Stimulated activated CD4-positive, alpha-beta T cell treated with anti-CD3 and anti-CD28 coated beads, Interleukin-1b, Interleukin-23, amount 100 ng/mL, for 4 hours (primary cell): Measurements from ENCODE around the gene ST3GAL3.

Experiments used
- DNase-seq, 2 donors: peaks; one replicate each; pipeline ENCODE4 v3.0.0-alpha.2; 2020; ENCODE audit warnings: low read depth in 2 of 2

Gene ST3GAL3

GRCh38 chr1:43707190-43708001 is at the start of gene ST3GAL3:
Gene ST3GAL3, plus strand, starts transcription at chr1:43707536. Its CDS starts 28,727 bp downstream, at chr1:43736263.
- peak; percentile 89 to 91 for DNase-seq

- no peak for DNase-seq
Measured at GRCh38 chr1:43659212-43660166, 47.8 kb upstream of the ST3GAL3 start.

- DNase-seq, result no peak
Measured at GRCh38 chr1:43660355-43660754, 47.0 kb upstream of the ST3GAL3 start.

- no peak for DNase-seq
Measured at GRCh38 chr1:43664369-43664768, 43.0 kb upstream of the ST3GAL3 start.

GRCh38 chr1:43666608-43667007 is 40.7 kb upstream of the ST3GAL3 start:
- DNase-seq, result no peak

GRCh38 chr1:43668956-43669355 is 38.4 kb upstream of the ST3GAL3 start:
- no peak for DNase-seq

GRCh38 chr1:43669878-43670277 is 37.5 kb upstream of the ST3GAL3 start:
- DNase-seq, result no peak

- DNase-seq, result no peak
Measured at GRCh38 chr1:43671193-43671592, 36.1 kb upstream of the ST3GAL3 start.

GRCh38 chr1:43671626-43672330 is 35.6 kb upstream of the ST3GAL3 start:
- DNase-seq, result no peak

- DNase-seq, result no peak
Measured at GRCh38 chr1:43673261-43673660, 34.1 kb upstream of the ST3GAL3 start.

- no peak for DNase-seq
Measured at GRCh38 chr1:43678940-43679339, 28.4 kb upstream of the ST3GAL3 start.

- no peak for DNase-seq
Measured at GRCh38 chr1:43683560-43683959, 23.8 kb upstream of the ST3GAL3 start.

GRCh38 chr1:43686801-43687200 is 20.5 kb upstream of the ST3GAL3 start:
- no peak for DNase-seq

GRCh38 chr1:43687301-43688108 is 19.8 kb upstream of the ST3GAL3 start:
- no peak for DNase-seq

- DNase-seq, result no peak
Measured at GRCh38 chr1:43688109-43688387, 19.3 kb upstream of the ST3GAL3 start.

- no peak for DNase-seq
Measured at GRCh38 chr1:43688594-43689000, 18.7 kb upstream of the ST3GAL3 start.

GRCh38 chr1:43689289-43689688 is 18.0 kb upstream of the ST3GAL3 start:
- DNase-seq, result no peak

- no peak for DNase-seq
Measured at GRCh38 chr1:43691871-43692815, 15.2 kb upstream of the ST3GAL3 start.

GRCh38 chr1:43693371-43693770 is 14.0 kb upstream of the ST3GAL3 start:
- no peak for DNase-seq

GRCh38 chr1:43699281-43699680 is 8.1 kb upstream of the ST3GAL3 start:
- no peak for DNase-seq
